Measurements from ENCODE around the gene LSR.

GRCh38 chr19:35265126-35265899 lies 16.5 kb downstream of the LSR start:
- TF ChIP-seq POLR2A (IDR thresholded peaks at IDR 0.05; ENCODE audit: borderline replicate concordance, extremely low read depth, insufficient read depth, insufficient read length) (no peak), EZH2 (IDR thresholded peaks at IDR 0.05) (no peak), CTCF (IDR thresholded peaks at IDR 0.05 in 2 of 3, conservative IDR thresholded peaks at IDR 0.05 in 1 of 3; ENCODE audit: borderline replicate concordance in 1 of 3, insufficient read depth in 1 of 3, low read depth in 2 of 3, low read length in 2 of 3) (no peak), ATF3 (IDR thresholded peaks at IDR 0.05) (no peak), REST (IDR thresholded peaks at IDR 0.05; ENCODE audit: low read depth) (no peak), EZH2phosphoT487 (IDR thresholded peaks at IDR 0.05; ENCODE audit: borderline replicate concordance) (no peak), ZBTB33 (IDR thresholded peaks at IDR 0.05; ENCODE audit: extremely low read depth, insufficient replicate concordance, low read length) (no peak), EGR1 (IDR thresholded peaks at IDR 0.05; ENCODE audit: low read depth) (no peak)
